GM19043 (cell line): ENCODE measurements around the gene MS4A4E.
"Not testable (repeated sequence)": the region's sequence is repeated elsewhere in the genome, so short reads cannot be mapped to it uniquely, and the experiment has no call there.

Experiments used
- ATAC-seq: cut with Tn5 transposase; IDR thresholded peaks from one replicate; pipeline ENCODE4 v1.9.1; 2021; ENCODE audit warnings: low read depth; ENCODE audit not compliant: unreplicated experiment

Gene MS4A4E

GRCh38 chr11:60222141-60222540 is 20.8 kb downstream of the MS4A4E start:
- ATAC-seq = no peak

GRCh38 chr11:60221692-60222091 is 21.2 kb downstream of the MS4A4E start:
- no peak for ATAC-seq

DNA sequence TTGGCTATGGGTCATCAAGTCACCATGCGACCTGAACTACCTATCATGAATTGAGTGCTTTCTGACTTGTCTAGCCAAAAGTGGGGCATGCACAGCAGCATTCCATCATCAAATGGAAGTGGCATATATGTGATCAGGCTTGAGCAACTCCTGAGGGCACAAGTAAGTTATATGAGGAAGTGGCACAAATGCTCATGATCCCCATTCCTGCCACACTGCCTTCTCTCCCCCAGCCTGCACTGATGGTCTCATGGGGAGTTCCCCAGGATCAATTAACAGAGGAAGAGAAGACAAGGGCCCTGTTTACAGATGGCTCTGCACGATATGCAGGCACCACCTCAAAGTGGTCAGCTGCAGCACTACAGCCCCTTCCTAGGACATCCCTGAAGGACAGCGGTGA is 21.8 kb downstream of the MS4A4E start:
- no peak for ATAC-seq

DNA sequence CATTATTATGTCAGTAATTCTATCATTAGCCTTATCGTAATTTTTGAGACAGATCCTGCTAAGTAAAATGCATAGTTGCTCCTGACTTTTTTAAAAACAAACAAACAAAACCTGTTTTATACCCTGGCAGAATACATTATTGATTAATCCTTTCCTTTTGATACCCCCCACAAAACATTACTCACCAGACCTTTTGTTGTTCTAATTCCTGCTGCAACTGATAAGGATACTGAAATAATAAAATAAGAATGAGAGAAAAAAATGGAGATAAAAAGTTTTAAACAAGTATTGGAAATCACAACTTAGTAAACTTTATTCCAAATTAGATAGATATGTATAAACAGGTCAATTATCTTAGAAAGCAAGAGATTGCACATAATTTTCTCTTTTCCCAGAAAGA is 28.6 kb downstream of the MS4A4E start:
- ATAC-seq = no peak

GRCh38 chr11:60211206-60211605 is 31.7 kb downstream of the MS4A4E start:
- ATAC-seq = no peak

DNA sequence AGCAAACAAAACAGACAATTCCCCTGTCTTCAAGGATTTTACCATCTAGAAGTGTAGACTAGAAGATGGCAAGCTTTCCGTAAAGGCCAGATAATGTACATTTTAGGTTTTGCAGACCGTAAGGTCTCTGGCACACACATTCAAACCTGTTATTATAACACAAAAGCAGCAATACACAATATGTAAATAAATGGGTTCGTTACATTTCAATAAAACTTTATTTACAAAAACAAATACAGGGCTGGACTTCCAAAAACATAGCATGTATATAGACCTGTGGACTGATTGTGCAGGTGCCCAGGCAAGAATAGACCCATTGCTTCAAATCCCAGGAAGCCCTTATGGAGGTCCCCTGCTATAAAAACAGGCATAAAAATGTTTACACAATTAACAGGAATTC is 33.0 kb downstream of the MS4A4E start:
- ATAC-seq = no peak

DNA sequence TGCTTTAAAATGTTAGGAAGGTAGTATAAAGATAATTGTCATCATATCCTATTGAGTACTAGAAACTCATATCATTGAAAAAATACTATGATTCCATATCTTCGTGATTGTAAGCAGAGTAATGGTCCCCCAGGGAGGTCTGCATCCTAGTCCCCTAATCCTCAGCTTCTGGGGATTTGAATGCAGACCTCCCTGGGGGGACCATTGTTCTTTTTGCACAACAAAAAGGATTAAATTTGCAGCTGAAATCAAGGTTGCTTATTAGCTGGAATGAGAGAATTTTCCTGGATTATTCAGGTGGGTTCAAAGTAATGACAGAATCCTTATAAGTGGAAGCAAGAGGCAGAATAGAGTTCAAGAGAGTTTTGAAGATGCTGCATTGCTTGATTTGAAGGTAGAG is 34.0 kb downstream of the MS4A4E start:
- no peak for ATAC-seq

- no peak for ATAC-seq
These were observed 34.6 kb downstream of the MS4A4E start for GRCh38 chr11:60208146-60208895.

DNA sequence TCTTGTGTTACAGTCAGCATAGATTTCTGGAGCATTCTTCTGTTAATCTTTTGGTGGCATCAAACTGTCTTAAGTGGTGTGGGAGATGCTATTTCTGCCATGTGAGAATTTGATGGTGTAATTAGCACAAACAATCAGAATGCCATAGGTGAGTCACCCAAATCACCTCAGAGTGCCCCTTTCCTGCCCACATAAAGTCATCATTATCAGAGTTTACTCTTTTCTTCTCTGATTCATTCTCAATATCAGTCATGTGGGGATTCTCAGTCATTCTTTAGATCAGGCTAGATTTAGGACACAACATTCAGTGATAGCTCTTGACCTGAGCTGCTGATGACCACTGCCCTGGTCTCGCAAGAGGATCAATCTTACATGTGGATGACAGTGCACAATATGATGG is 36.3 kb downstream of the MS4A4E start:
- ATAC-seq = no peak

- no peak for ATAC-seq
These were observed 38.0 kb downstream of the MS4A4E start for GRCh38 chr11:60204922-60205321.

GRCh38 chr11:60201334-60201733 is 41.6 kb downstream of the MS4A4E start:
- not testable (repeated sequence) for ATAC-seq

GRCh38 chr11:60197442-60197841 is 45.5 kb downstream of the MS4A4E start:
- no peak for ATAC-seq

GRCh38 chr11:60195923-60196368 is 47.0 kb downstream of the MS4A4E start:
- peak; percentile 54 for ATAC-seq

GRCh38 chr11:60194511-60194910 is 48.4 kb downstream of the MS4A4E start:
- ATAC-seq = no peak

GRCh38 chr11:60193687-60194433 is 49.1 kb downstream of the MS4A4E start:
- peak; percentile 86 for ATAC-seq

- not testable (repeated sequence) for ATAC-seq
These were observed 50.4 kb downstream of the MS4A4E start for GRCh38 chr11:60192564-60192963.

DNA sequence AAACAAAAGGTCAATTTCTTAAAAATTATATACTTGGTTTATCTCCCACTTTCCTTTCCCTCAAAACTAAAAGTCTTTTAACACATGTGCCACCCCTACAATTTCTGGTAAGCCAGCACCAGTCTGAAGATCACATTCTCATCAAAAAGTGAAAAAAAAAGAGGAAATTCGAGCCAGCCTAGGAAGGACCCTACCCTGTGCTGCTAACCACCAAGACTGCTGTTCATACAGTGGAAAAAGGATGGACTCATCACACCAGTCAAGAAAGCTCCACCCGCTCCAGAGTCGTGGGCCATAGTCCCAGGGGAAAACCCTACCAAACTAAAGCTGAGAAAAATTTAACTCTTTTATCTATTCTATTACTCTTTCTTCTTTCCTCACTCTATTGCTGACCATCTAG is 54.5 kb downstream of the MS4A4E start:
- ATAC-seq = not testable (repeated sequence)

DNA sequence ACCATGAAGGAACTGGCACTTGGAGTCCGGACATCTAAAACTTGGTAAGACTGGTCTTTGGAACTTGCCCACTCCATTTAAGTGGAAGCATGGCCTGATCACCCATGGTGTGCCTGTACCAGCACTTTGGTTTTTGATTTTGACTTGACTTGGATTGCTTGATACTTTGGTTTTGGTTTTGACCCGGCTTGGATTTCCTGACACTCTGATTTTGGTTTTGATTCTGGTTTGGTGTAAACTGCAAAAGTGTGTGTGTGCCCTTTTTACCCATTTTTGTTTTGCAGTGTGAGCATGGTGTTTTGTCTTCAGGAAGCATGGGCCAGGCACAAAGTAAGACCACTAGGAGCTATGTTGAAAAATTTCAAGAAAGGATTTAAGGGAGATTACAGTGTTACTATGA is 56.8 kb downstream of the MS4A4E start:
- ATAC-seq = not testable (repeated sequence)

DNA sequence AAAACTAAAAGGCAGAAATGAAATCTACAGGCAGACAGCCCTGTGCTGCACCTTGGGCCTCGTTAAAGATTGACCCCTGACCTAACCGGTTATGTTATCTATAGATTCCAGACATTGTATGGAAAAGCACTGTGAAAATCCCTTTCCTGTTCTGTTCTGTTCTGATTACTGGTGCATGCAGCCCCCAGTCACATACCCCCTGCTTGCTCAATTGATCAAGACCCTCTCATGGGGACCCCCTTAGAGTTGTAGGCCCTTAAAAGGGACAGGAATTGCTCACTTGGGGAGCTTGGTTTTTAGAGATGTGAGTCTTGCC is 57.5 kb downstream of the MS4A4E start:
- ATAC-seq = not testable (repeated sequence)

GRCh38 chr11:60184824-60185511 is 58.0 kb downstream of the MS4A4E start:
- peak; percentile 64 for ATAC-seq

DNA sequence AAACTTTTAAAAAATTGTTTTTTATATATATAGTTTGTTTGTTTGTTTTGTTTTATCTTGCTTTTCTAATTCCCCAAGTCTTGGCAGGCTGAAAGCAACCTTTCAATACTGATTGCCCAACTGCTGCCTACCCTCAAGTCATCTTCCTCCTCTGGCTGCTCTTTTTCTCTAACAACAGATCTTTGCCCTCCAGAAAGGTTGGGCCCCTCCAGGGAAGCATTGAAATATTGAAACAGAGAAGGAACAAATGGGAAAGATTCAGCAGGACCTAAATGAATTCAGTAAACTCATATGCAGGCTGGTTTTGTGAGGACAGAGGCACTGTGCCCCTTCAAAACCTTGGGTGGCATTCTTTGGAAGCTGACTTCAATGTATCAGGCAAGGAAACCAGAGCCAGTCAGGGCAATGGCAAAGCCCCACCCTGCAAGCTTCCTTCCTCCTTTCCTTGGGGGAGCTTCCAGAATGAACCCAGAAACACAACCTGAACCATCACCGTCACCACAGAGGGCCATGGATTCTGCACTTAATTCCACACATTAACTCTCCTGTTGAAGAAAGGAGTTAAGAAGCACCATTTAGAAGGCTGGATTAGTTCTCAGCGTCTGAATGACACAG is 59.2 kb downstream of the MS4A4E start:
- no peak for ATAC-seq
